Measurements from ENCODE around the gene ARFGAP1.

DNA sequence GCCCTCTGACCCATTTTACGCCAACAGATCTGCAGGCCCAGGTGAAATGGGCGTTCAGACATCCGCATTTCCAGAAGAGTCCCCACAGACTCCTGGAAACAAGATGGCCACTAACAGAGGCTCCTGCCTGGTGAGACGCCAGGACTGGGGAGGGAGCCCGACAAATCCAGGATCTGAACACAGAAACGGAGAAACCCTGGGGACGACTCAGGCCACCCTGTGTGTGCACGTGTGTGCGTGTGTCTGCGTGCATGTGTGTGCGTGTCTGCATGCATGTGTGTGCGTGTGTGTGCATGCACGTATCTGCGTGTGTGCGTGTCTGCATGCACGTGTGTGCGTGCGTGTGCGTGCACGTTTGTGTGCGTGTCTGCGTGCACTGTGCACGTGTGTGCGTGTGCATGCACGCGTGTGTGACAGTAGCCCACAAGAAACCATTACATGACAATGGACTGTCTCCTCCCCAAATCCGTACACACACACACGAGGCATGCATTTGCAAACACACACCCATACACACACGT is 63.7 kb downstream of the ARFGAP1 start:
- TF ChIP-seq, protein P1, sequence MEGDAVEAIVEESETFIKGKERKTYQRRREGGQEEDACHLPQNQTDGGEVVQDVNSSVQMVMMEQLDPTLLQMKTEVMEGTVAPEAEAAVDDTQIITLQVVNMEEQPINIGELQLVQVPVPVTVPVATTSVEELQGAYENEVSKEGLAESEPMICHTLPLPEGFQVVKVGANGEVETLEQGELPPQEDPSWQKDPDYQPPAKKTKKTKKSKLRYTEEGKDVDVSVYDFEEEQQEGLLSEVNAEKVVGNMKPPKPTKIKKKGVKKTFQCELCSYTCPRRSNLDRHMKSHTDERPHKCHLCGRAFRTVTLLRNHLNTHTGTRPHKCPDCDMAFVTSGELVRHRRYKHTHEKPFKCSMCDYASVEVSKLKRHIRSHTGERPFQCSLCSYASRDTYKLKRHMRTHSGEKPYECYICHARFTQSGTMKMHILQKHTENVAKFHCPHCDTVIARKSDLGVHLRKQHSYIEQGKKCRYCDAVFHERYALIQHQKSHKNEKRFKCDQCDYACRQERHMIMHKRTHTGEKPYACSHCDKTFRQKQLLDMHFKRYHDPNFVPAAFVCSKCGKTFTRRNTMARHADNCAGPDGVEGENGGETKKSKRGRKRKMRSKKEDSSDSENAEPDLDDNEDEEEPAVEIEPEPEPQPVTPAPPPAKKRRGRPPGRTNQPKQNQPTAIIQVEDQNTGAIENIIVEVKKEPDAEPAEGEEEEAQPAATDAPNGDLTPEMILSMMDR (IDR thresholded peaks at IDR 0.05; ENCODE audit: low read depth, low read length, poor library complexity, severe bottlenecking): no peak
- no peak for TF ChIP-seq EZH2phosphoT487 (IDR thresholded peaks at IDR 0.05; ENCODE audit: borderline replicate concordance, low read length)

Measured in DOHH2 (cell line).